Gastrocnemius medialis (tissue), 4 donors: ENCODE results near the gene NUDT1.

Experiments
- CTCF ChIP-seq, 5 experiments: fragments of 450-650 bp in 3 of 5; fragments of 200-600 bp in 2 of 5; sonication (generic) in 2 of 5; IDR thresholded peaks in 4 of 5; conservative IDR thresholded peaks in 1 of 5; 1 replicate in 4 of 5; 2 replicates in 1 of 5; pipeline ENCODE4 v1.5.1; 2016 to 2019; ENCODE audit warnings: antibody characterized with exemption in 5 of 5, mild to moderate bottlenecking in 3 of 5, moderate library complexity in 3 of 5
- POLR2A ChIP-seq, 2 donors: fragments of 450-650 bp; IDR thresholded peaks; one replicate each; pipeline ENCODE4 v1.6.1; 2017; ENCODE audit warnings: antibody characterized with exemption in 2 of 2, mild to moderate bottlenecking in 2 of 2, moderate library complexity in 2 of 2

- TF ChIP-seq CTCF (IDR thresholded peaks at IDR 0.05 in 4 of 5, conservative IDR thresholded peaks at IDR 0.05 in 1 of 5) (no peak), POLR2A (IDR thresholded peaks at IDR 0.05) (no peak)
Measured at GRCh38 chr7:2202361-2202761, 39.7 kb upstream of the NUDT1 start.
